Neuronal stem cell (in vitro differentiated cells): ENCODE measurements around the gene SLC35D3.
"Not testable (repeated sequence)": the region's sequence is repeated elsewhere in the genome, so short reads cannot be mapped to it uniquely, and the experiment has no call there.

Experiments used
- DNase-seq: peaks from one replicate; pipeline ENCODE4 v3.0.0-alpha.2; 2013; ENCODE audit warnings: low spot score
- H2AFZ ChIP-seq: one replicate; pipeline ENCODE4 v1.6.1; 2013; ENCODE audit warnings: mild to moderate bottlenecking, low read length, inconsistent platforms
- H2AK5ac ChIP-seq: 2 replicates; pipeline ENCODE4 v1.6.1; 2013; ENCODE audit warnings: low read depth, mild to moderate bottlenecking, inconsistent platforms, low read length, moderate library complexity, mixed read lengths
- H2BK120ac ChIP-seq: 2 replicates; pipeline ENCODE4 v1.6.1; 2013; ENCODE audit warnings: low read depth, mild to moderate bottlenecking, inconsistent platforms, low read length, moderate library complexity, mixed read lengths
- H2BK12ac ChIP-seq: one replicate; pipeline ENCODE4 v1.6.1; 2013; ENCODE audit warnings: low read length, inconsistent platforms
- H2BK15ac ChIP-seq: 2 replicates; pipeline ENCODE4 v1.6.1; 2013; ENCODE audit warnings: mild to moderate bottlenecking, low read length, inconsistent platforms, mixed read lengths
- H2BK5ac ChIP-seq: one replicate; pipeline ENCODE4 v1.6.1; 2013; ENCODE audit warnings: inconsistent platforms, mild to moderate bottlenecking, low read length, moderate library complexity
- H3K14ac ChIP-seq: one replicate; pipeline ENCODE4 v1.6.1; 2013; ENCODE audit warnings: low read length, inconsistent platforms
- H3K18ac ChIP-seq: 2 replicates; pipeline ENCODE4 v1.6.1; 2013; ENCODE audit warnings: low read length, inconsistent platforms
- H3K23ac ChIP-seq: 2 replicates; pipeline ENCODE4 v1.6.1; 2013; ENCODE audit warnings: low read depth, mild to moderate bottlenecking, mixed read lengths, low read length, inconsistent platforms; ENCODE audit not compliant: poor library complexity
- H3K27ac ChIP-seq: replicated peaks from 3 replicates; pipeline ENCODE4 v1.5.1; 2013; ENCODE audit warnings: low read length, inconsistent platforms
- H3K27me3 ChIP-seq, 3 experiments: 2 replicates each; pipeline ENCODE4 v1.6.1; 2013; ENCODE audit warnings: low read length in 3 of 3, mild to moderate bottlenecking in 2 of 3, inconsistent platforms in 1 of 3, low read depth in 1 of 3, mixed read lengths in 1 of 3, moderate library complexity in 1 of 3; ENCODE audit not compliant: control insufficient read depth in 3 of 3, insufficient read depth in 3 of 3
- H3K36me3 ChIP-seq, 2 donors: replicated peaks in 1 of 2; 2 replicates each; pipeline ENCODE4 v1.6.1; 2013; ENCODE audit warnings: low read length in 2 of 2; ENCODE audit not compliant: control insufficient read depth in 2 of 2, insufficient read depth in 2 of 2
- H3K4ac ChIP-seq: 2 replicates; pipeline ENCODE4 v1.6.1; 2013; ENCODE audit warnings: inconsistent platforms, mild to moderate bottlenecking, low read length, moderate library complexity
- H3K4me1 ChIP-seq, 2 donors: 1 replicate in 1 of 2; 2 replicates in 1 of 2; pipeline ENCODE4 v1.6.1; 2013; ENCODE audit warnings: low read length in 2 of 2, low read depth in 1 of 2; ENCODE audit not compliant: control insufficient read depth in 2 of 2, insufficient read depth in 1 of 2
- H3K4me2 ChIP-seq: one replicate; pipeline ENCODE4 v1.6.1; 2013; ENCODE audit warnings: mild to moderate bottlenecking, low read length, inconsistent platforms; ENCODE audit not compliant: insufficient read depth, poor library complexity, severe bottlenecking
- H3K4me3 ChIP-seq, 2 donors: 2 replicates each; pipeline ENCODE4 v1.5.1; 2013; ENCODE audit warnings: low read length in 2 of 2, mild to moderate bottlenecking in 2 of 2, inconsistent platforms in 1 of 2, moderate library complexity in 1 of 2
- H3K79me1 ChIP-seq: one replicate; pipeline ENCODE4 v1.6.1; 2013; ENCODE audit warnings: low read depth, mild to moderate bottlenecking, inconsistent platforms, low read length, moderate library complexity
- H3K9ac ChIP-seq: one replicate; pipeline ENCODE4 v1.6.1; 2013; ENCODE audit warnings: mild to moderate bottlenecking, low read depth, low read length, inconsistent platforms; ENCODE audit not compliant: poor library complexity
- H3K9me3 ChIP-seq, 2 donors: replicated peaks in 1 of 2; 2 replicates each; pipeline versions ENCODE3 to v1.6.1; 2013; ENCODE audit warnings: low read length in 2 of 2, mild to moderate bottlenecking in 2 of 2, inconsistent platforms in 1 of 2, low read depth in 1 of 2, mixed read lengths in 1 of 2, moderate library complexity in 1 of 2; ENCODE audit not compliant: control insufficient read depth in 2 of 2, insufficient read depth in 1 of 2
- H4K8ac ChIP-seq: one replicate; pipeline ENCODE4 v1.6.1; 2013; ENCODE audit warnings: low read depth, mild to moderate bottlenecking, inconsistent platforms, low read length, moderate library complexity
- H4K91ac ChIP-seq: one replicate; pipeline ENCODE4 v1.6.1; 2013; ENCODE audit warnings: low read length, low read depth, mild to moderate bottlenecking, inconsistent platforms; ENCODE audit not compliant: poor library complexity
- WGBS, 2 donors: extraction: QIAGEN DNeasy Blood & Tissue Kit; methylation state at CpG; one replicate each; pipeline ENCODE4 v1.1.7; 2013; ENCODE audit warnings: missing lambda C conversion rate in 2 of 2, mixed read lengths in 1 of 2; ENCODE audit not compliant: insufficient read length in 2 of 2, insufficient replicate concordance in 1 of 2; ENCODE audit errors: extremely low coverage in 2 of 2; 5-methylcytosine and 5-hydroxymethylcytosine counted together

The SLC35D3 gene

GRCh38 chr6:136897071-136897470, 25.0 kb upstream of the SLC35D3 start:
- no CpG with 5 or more reads among the region's 1 CpG for WGBS, 2 donors
- Histone ChIP-seq H2AFZ (no peak overlapping the region), H2BK5ac (no peak overlapping the region), H3K9ac (no peak overlapping the region), H3K4me3 (no peak overlapping the region), H4K91ac (no peak overlapping the region), H3K79me1 (no peaks in the 10 kb centered on the region), H3K9me3 (peaks cover 0 to 2% of the 10 kb centered on the region in 2 donors), H3K18ac (no peak overlapping the region), H2BK120ac (no peak overlapping the region), H3K14ac (no peak overlapping the region), H2BK12ac (no peak overlapping the region), H3K23ac (no peak overlapping the region), H3K27me3 (no peaks in the 10 kb centered on the region), H3K36me3 (peaks cover 2 to 19% of the 10 kb centered on the region in 2 donors), H2BK15ac (no peak overlapping the region), H2AK5ac (no peak overlapping the region), H3K27ac (no peak overlapping the region), H4K8ac (no peak overlapping the region), H3K4me1 (no peaks in the 10 kb centered on the region), H3K4ac (no peak overlapping the region), H3K4me2 (no peak overlapping the region)
- no peak for DNase-seq

GRCh38 chr6:136901212-136901784, 20.8 kb upstream of the SLC35D3 start:
- no peak overlapping the region for H3K4me2 ChIP-seq
- H4K8ac ChIP-seq: no peak overlapping the region
- H2BK5ac ChIP-seq: no peak overlapping the region
- H4K91ac ChIP-seq: no peak overlapping the region
- H3K9me3 ChIP-seq: peaks cover 0 to 2% of the 10 kb centered on the region in 2 donors
- no peak overlapping the region for H2BK15ac ChIP-seq
- no peak overlapping the region for H3K4me3 ChIP-seq
- H3K14ac ChIP-seq: no peak overlapping the region
- no peak overlapping the region for H3K23ac ChIP-seq
- H3K4me1 ChIP-seq: no peaks in the 10 kb centered on the region
- no peak overlapping the region for H2BK120ac ChIP-seq
- H3K27me3 ChIP-seq: no peaks in the 10 kb centered on the region
- DNase-seq: no peak
- no peak overlapping the region for H2AFZ ChIP-seq
- no CpG with 5 or more reads among the region's 5 CpGs for WGBS, 2 donors
- no peak overlapping the region for H2BK12ac ChIP-seq
- H3K36me3 ChIP-seq: peaks cover 2 to 21% of the 10 kb centered on the region in 2 donors
- no peak overlapping the region for H2AK5ac ChIP-seq
- no peaks in the 10 kb centered on the region for H3K79me1 ChIP-seq
- no peak overlapping the region for H3K27ac ChIP-seq
- H3K4ac ChIP-seq: no peak overlapping the region
- no peak overlapping the region for H3K9ac ChIP-seq
- no peak overlapping the region for H3K18ac ChIP-seq

- DNase-seq, H2AK5ac ChIP-seq, H4K8ac ChIP-seq, H4K91ac ChIP-seq, H3K79me1 ChIP-seq, H3K27ac ChIP-seq, H3K4ac ChIP-seq, H2AFZ ChIP-seq, H2BK5ac ChIP-seq, H3K9me3 ChIP-seq, H3K4me3 ChIP-seq, H2BK120ac ChIP-seq, H3K23ac ChIP-seq, H3K14ac ChIP-seq, H3K9ac ChIP-seq, H2BK15ac ChIP-seq, H3K18ac ChIP-seq, H3K27me3 ChIP-seq, H3K4me2 ChIP-seq, H2BK12ac ChIP-seq, H3K4me1 ChIP-seq: not testable (repeated sequence)
- WGBS, 2 donors: no CpG with 5 or more reads among the region's 3 CpGs
- H3K36me3 ChIP-seq: peaks cover 2 to 14% of the 10 kb centered on the region in 2 donors
These were observed 17.6 kb upstream of the SLC35D3 start for GRCh38 chr6:136904477-136904876.

DNA sequence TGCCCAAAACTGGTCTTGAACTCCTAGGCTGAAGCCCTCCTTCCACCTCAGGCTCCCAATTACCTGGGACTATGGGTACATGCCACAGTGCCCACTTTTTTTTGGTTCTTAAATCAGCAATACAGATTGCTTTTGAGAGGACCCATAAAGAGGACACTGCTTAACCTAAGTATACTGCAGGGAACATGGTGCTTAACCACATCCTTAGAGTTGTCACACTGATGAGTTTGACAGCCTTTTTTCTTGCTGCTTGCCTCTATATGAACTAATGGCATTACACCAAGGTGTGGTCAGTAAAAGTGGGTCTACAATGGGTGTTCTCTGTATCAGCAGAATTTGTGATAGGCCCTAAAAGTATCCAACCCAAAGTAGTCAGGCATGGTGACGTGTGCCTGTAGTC, 7.2 kb upstream of the SLC35D3 start:
- Histone ChIP-seq H3K14ac (no peak overlapping the region), H2BK12ac (no peak overlapping the region), H3K4ac (no peak overlapping the region), H3K36me3 (peaks cover 0 to 10% of the 10 kb centered on the region in 2 donors), H3K4me1 (no peaks in the 10 kb centered on the region), H4K91ac (no peak overlapping the region), H3K18ac (no peak overlapping the region), H3K27ac (no peak overlapping the region), H2BK120ac (no peak overlapping the region), H3K9ac (no peak overlapping the region), H3K4me3 (no peak overlapping the region), H3K4me2 (no peak overlapping the region), H2AFZ (no peak overlapping the region), H3K79me1 (no peaks in the 10 kb centered on the region), H4K8ac (no peak overlapping the region), H3K9me3 (no peaks in the 10 kb centered on the region), H3K23ac (no peak overlapping the region), H2AK5ac (no peak overlapping the region), H2BK5ac (no peak overlapping the region), H2BK15ac (no peak overlapping the region), H3K27me3 (peaks cover 0 to 4% (median 2%) of the 10 kb centered on the region in 3 experiments)
- WGBS, 2 donors: no CpG with 5 or more reads among the region's 1 CpG
- DNase-seq: no peak
